Panc1 (cell line): ENCODE results near the gene THSD8. TPM values are rescaled to one million over a fixed set of nuclear protein-coding genes. Genes with fewer than 3 reads are reported as not detected.

Source experiments
- ATAC-seq: fragments of 200-7000 bp; cut with Tn5 transposase; 2 replicates; pipeline ENCODE4 v1.9.1; 2020; ENCODE audit warnings: mild to moderate bottlenecking, moderate library complexity
- BruUV-seq: library from RNA; stranded (reverse); fragments of 400-500 nt; replicated peaks from 2 replicates; lab custom pipeline; 2021; lab: Mats Ljungman, UMichigan
- CTCF ChIA-PET: fragments of 300-600 bp; sonication (Branson Sonifier 250); formaldehyde crosslinking; loops from one replicate; lab custom pipeline; 2022; ENCODE audit warnings: antibody characterized with exemption; lab: Charles Lee
- POLR2A ChIA-PET: fragments of 300-600 bp; sonication (Branson Sonifier 250); formaldehyde crosslinking; loops from one replicate; lab custom pipeline; 2022; ENCODE audit warnings: antibody characterized with exemption; lab: Charles Lee
- DNase-seq: peaks from one replicate; pipeline ENCODE4 v3.0.0-alpha.2; 2010; ENCODE audit warnings: low read depth, low spot score
- H3K27ac ChIP-seq: 2 replicates; pipeline ENCODE4 v1.5.1; 2011; ENCODE audit warnings: mild to moderate bottlenecking, low read length, inconsistent platforms
- H3K27me3 ChIP-seq: fragments of 200-500 bp; sonication (Bioruptor generic); 2 replicates; pipeline ENCODE4 v1.6.0; 2014; ENCODE audit warnings: low read length, inconsistent platforms; ENCODE audit not compliant: control insufficient read depth, insufficient read depth
- H3K36me3 ChIP-seq: fragments of 200-500 bp; sonication (Bioruptor generic); 2 replicates; pipeline ENCODE4 v1.5.1; 2014; ENCODE audit warnings: inconsistent platforms, mild to moderate bottlenecking, low read length, moderate library complexity; ENCODE audit not compliant: control insufficient read depth, insufficient read depth
- H3K4me1 ChIP-seq: 2 replicates; pipeline ENCODE4 v1.5.1; 2011; ENCODE audit warnings: inconsistent platforms, mild to moderate bottlenecking, low read length, moderate library complexity; ENCODE audit not compliant: control insufficient read depth, insufficient read depth
- H3K4me3 ChIP-seq, 2 experiments: 2 replicates each; pipeline ENCODE4 v1.5.1; 2011 to 2012; ENCODE audit warnings: low read depth in 2 of 2, low read length in 2 of 2, mild to moderate bottlenecking in 2 of 2, inconsistent platforms in 1 of 2, moderate library complexity in 1 of 2
- H3K9me3 ChIP-seq: fragments of 200-500 bp; sonication (Bioruptor generic); 2 replicates; pipeline ENCODE4 v1.5.1; 2014; ENCODE audit warnings: low read depth, mild to moderate bottlenecking, inconsistent platforms, low read length, moderate library complexity; ENCODE audit not compliant: control insufficient read depth, insufficient read depth
- CTCF ChIP-seq: fragments of 450-650 bp; IDR thresholded peaks from 2 replicates; pipeline ENCODE4 v1.5.1; 2017; ENCODE audit warnings: mild to moderate bottlenecking
- POLR2AphosphoS5 ChIP-seq: IDR thresholded peaks from 2 replicates; pipeline ENCODE4 v1.6.1; 2012; ENCODE audit warnings: mild to moderate bottlenecking, low read depth, low read length, moderate library complexity
- SIN3A ChIP-seq: IDR thresholded peaks from 2 replicates; pipeline ENCODE4 v1.6.1; 2012; ENCODE audit warnings: low read depth, mild to moderate bottlenecking, low read length, moderate library complexity, borderline replicate concordance; ENCODE audit not compliant: insufficient read depth
- TCF7L2 ChIP-seq: IDR thresholded peaks from 2 replicates; pipeline ENCODE4 v1.6.1; 2011; ENCODE audit warnings: mild to moderate bottlenecking, low read depth, low read length, inconsistent platforms
- in situ Hi-C: cut with HindIII; loops from 2 replicates; pipeline ENCODE4 v1.10.0; 2016; ENCODE audit warnings: low sequenced_read_pairs, low pct_unique_long_range_greater_than_20kb
- intact Hi-C: fragments of 100-400 bp; cut with micrococcal nuclease; formaldehyde crosslinking; loops from one replicate; pipeline ENCODE4 v1.10.0; 2022; ENCODE audit not compliant: unreplicated experiment
- total RNA-seq: library from RNA; stranded (reverse); gene quantifications from one replicate; pipeline ENCODE4 v1.2.1, GENCODE V29; 2021; ENCODE audit not compliant: unreplicated experiment
- TF ChIP-seq, protein P1 (sequence below), 2 experiments: IDR thresholded peaks; 2 replicates each; pipeline ENCODE4 v1.6.1; 2011 to 2012; ENCODE audit warnings: low read depth in 2 of 2, control low read depth in 1 of 2, low read length in 1 of 2, mild to moderate bottlenecking in 1 of 2, moderate library complexity in 1 of 2; ENCODE audit not compliant: insufficient read depth in 1 of 2

Gene THSD8
- total RNA-seq, 1 experiment from 2014 or later, result 24.8 TPM

DNA sequence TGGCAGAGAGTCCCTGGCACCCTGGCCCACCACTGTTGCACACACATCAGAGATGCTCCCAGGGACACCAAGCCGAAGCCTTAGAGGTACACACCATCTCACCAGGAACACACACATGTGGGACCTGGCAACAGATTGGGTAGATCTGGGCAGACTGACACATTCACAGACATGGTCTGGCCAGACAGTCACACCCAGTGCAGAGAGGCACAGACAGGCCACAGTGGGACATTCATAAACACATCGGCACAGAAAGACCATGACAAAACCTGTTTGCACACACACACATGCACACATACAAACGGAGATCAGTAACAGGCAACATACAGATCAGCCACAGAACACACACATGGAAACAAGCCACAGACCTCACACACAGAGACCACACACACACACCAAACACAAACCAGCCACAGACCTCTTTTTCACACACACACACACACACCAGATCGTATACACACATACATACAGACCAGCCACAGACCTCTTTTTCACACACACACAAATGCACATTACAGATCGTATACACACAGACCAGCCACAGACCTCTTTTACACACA, 16.9 kb upstream of the THSD8 start:
- in situ Hi-C loops, result no loop called here
- CTCF ChIA-PET, result no interaction called here
- POLR2A ChIA-PET, result interaction anchor here (0.6 kb wide), 1 partner anchor 9 kb away, joined by 11 read pairs; no protein-coding TSS in a partner anchor

GRCh38 chr19:12785431-12786031, 16.3 kb upstream of the THSD8 start:
- no peak for DNase-seq
- BruUV-seq, result no TSS peak
- POLR2A ChIA-PET, result interaction anchor here (0.6 to 0.7 kb wide), 2 partner anchors 10 to 1061 kb away, joined by 3 to 11 read pairs; no protein-coding TSS in a partner anchor
- CTCF ChIA-PET, result no interaction called here
- no peaks in the 10 kb centered on the region for H3K27me3 ChIP-seq
- in situ Hi-C loops, result no loop called here
- ATAC-seq, result no peak
- H3K4me3 ChIP-seq, result no peak overlapping the region
- no peaks in the 10 kb centered on the region for H3K9me3 ChIP-seq
- H3K27ac ChIP-seq, result peak overlapping the region; percentile 99
- intact Hi-C loops, result no loop called here
- peaks cover 55% of the 10 kb centered on the region for H3K4me1 ChIP-seq
- TF ChIP-seq CTCF (no peak), POLR2AphosphoS5 (no peak), SIN3A (no peak), TCF7L2 (no peak)
- TF ChIP-seq, protein P1, sequence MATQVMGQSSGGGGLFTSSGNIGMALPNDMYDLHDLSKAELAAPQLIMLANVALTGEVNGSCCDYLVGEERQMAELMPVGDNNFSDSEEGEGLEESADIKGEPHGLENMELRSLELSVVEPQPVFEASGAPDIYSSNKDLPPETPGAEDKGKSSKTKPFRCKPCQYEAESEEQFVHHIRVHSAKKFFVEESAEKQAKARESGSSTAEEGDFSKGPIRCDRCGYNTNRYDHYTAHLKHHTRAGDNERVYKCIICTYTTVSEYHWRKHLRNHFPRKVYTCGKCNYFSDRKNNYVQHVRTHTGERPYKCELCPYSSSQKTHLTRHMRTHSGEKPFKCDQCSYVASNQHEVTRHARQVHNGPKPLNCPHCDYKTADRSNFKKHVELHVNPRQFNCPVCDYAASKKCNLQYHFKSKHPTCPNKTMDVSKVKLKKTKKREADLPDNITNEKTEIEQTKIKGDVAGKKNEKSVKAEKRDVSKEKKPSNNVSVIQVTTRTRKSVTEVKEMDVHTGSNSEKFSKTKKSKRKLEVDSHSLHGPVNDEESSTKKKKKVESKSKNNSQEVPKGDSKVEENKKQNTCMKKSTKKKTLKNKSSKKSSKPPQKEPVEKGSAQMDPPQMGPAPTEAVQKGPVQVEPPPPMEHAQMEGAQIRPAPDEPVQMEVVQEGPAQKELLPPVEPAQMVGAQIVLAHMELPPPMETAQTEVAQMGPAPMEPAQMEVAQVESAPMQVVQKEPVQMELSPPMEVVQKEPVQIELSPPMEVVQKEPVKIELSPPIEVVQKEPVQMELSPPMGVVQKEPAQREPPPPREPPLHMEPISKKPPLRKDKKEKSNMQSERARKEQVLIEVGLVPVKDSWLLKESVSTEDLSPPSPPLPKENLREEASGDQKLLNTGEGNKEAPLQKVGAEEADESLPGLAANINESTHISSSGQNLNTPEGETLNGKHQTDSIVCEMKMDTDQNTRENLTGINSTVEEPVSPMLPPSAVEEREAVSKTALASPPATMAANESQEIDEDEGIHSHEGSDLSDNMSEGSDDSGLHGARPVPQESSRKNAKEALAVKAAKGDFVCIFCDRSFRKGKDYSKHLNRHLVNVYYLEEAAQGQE (IDR thresholded peaks at IDR 0.05; ENCODE audit: insufficient read depth in 1 of 2, low read depth in 2 of 2, low read length in 1 of 2), result no peak
- H3K36me3 ChIP-seq, result no peaks in the 10 kb centered on the region

More for the DNA sequence above, 16.9 kb upstream of the THSD8 start:
- no peaks in the 10 kb centered on the region for H3K27me3 ChIP-seq
- H3K27ac ChIP-seq, result peak overlapping the region; percentile 99
- TF ChIP-seq, protein P1 (IDR thresholded peaks at IDR 0.05; ENCODE audit: insufficient read depth in 1 of 2, low read depth in 2 of 2, low read length in 1 of 2), result no peak
- TF ChIP-seq CTCF (no peak), SIN3A (no peak), POLR2AphosphoS5 (no peak), TCF7L2 (no peak)
- ATAC-seq (no peak), DNase-seq (no peak)
- no peaks in the 10 kb centered on the region for H3K36me3 ChIP-seq
- no TSS peak for BruUV-seq
- no peaks in the 10 kb centered on the region for H3K9me3 ChIP-seq
- intact Hi-C loops, result no loop called here
- H3K4me3 ChIP-seq, result no peak overlapping the region
- H3K4me1 ChIP-seq, result peaks cover 53% of the 10 kb centered on the region
